HEK293T (cell line): ENCODE results near the gene DLG5.

Source experiments
- CTCF ChIA-PET: fragments of 350-600 bp; formaldehyde crosslinking; extraction: SDS; loops from one replicate; lab custom pipeline; 2021; ENCODE audit warnings: antibody characterized with exemption, inconsistent platforms; lab: Yijun Ruan, JAX
- POLR2A ChIA-PET: fragments of 350-600 bp; formaldehyde crosslinking; extraction: SDS; loops from one replicate; lab custom pipeline; 2020; ENCODE audit warnings: antibody characterized with exemption, inconsistent platforms; lab: Yijun Ruan, JAX
- DNase-seq: peaks from one replicate; pipeline ENCODE4 v3.0.0; 2012; ENCODE audit warnings: mixed read lengths; ENCODE audit errors: extremely low spot score
- ARNT ChIP-seq: fragments of 450-650 bp; IDR thresholded peaks from 2 replicates; pipeline ENCODE4 v1.6.1; 2017; ENCODE audit warnings: mild to moderate bottlenecking
- BHLHE40 ChIP-seq: fragments of 450-650 bp; IDR thresholded peaks from 2 replicates; pipeline ENCODE4 v1.6.1; 2016; ENCODE audit warnings: mild to moderate bottlenecking, moderate library complexity, borderline replicate concordance
- CTBP1 ChIP-seq: fragments of 450-650 bp; IDR thresholded peaks from 2 replicates; pipeline ENCODE4 v1.6.1; 2016; ENCODE audit warnings: borderline replicate concordance
- ELF4 ChIP-seq: fragments of 450-650 bp; IDR thresholded peaks from 2 replicates; pipeline ENCODE4 v1.6.1; 2017; ENCODE audit warnings: antibody characterized with exemption
- FOXA1 ChIP-seq: fragments of 450-650 bp; IDR thresholded peaks from 2 replicates; pipeline ENCODE4 v1.6.1; 2016; ENCODE audit warnings: mild to moderate bottlenecking
- FOXK2 ChIP-seq: fragments of 450-650 bp; IDR thresholded peaks from 2 replicates; pipeline ENCODE4 v1.6.1; 2016; ENCODE audit warnings: mild to moderate bottlenecking
- FOXM1 ChIP-seq: fragments of 450-650 bp; IDR thresholded peaks from 2 replicates; pipeline ENCODE4 v1.6.1; 2017; ENCODE audit warnings: mild to moderate bottlenecking, borderline replicate concordance
- HDGF ChIP-seq: fragments of 450-650 bp; IDR thresholded peaks from 2 replicates; pipeline ENCODE4 v1.6.1; 2017; ENCODE audit warnings: antibody characterized with exemption, borderline replicate concordance
- L3MBTL2 ChIP-seq: fragments of 450-650 bp; conservative IDR thresholded peaks from 2 replicates; pipeline ENCODE4 v1.6.1; 2016; ENCODE audit warnings: mild to moderate bottlenecking
- LEF1 ChIP-seq: fragments of 450-650 bp; IDR thresholded peaks from 2 replicates; pipeline ENCODE4 v1.6.1; 2017; ENCODE audit warnings: mild to moderate bottlenecking, borderline replicate concordance
- NFRKB ChIP-seq: fragments of 450-650 bp; IDR thresholded peaks from 2 replicates; pipeline ENCODE4 v1.6.1; 2016; ENCODE audit warnings: mild to moderate bottlenecking, moderate library complexity
- SP1 ChIP-seq: fragments of 450-650 bp; IDR thresholded peaks from 2 replicates; pipeline ENCODE4 v1.6.1; 2017
- SUZ12 ChIP-seq: fragments of 450-650 bp; IDR thresholded peaks from 2 replicates; pipeline ENCODE4 v1.6.1; 2016; ENCODE audit warnings: mild to moderate bottlenecking
- TARDBP ChIP-seq: fragments of 450-650 bp; IDR thresholded peaks from 2 replicates; pipeline ENCODE4 v1.6.1; 2016
- ZNF384 ChIP-seq: fragments of 450-650 bp; IDR thresholded peaks from 2 replicates; pipeline ENCODE4 v1.6.1; 2016
- TF ChIP-seq, protein P1 (sequence below): fragments of 450-650 bp; IDR thresholded peaks from 2 replicates; pipeline ENCODE4 v1.6.1; 2016

The DLG5 gene

GRCh38 chr10:77833225-77833624 is 93.3 kb downstream of the DLG5 start:
- DNase-seq = no peak
- no peak for TF ChIP-seq LEF1
- TF ChIP-seq NFRKB = no peak
- ChIA-PET CTCF (interaction anchor here (1.4 kb wide), 1 partner anchor 14 kb away, joined by 3 read pairs; no protein-coding TSS in a partner anchor), POLR2A (no interaction called here)

DNA sequence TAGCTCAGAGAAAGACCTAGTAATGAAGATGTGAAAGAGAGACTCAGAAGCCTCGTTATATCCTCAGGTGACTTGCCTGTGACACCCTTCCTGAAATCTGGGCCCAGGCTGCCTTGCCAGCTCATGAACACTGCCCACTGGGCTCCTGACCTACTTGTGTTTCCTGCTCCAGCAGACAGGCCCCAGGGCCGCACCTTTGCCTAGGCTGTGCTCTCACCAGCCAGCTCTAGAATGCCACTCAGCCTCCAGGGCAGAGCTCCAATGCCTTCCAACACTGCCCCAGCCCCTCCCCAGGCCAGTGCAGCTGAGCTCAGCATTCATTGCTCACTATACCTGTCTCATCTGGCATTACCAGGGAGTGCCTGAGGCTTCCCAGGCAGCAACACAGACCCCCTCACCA is 94.3 kb downstream of the DLG5 start:
- CTCF ChIA-PET = interaction anchor here (1.4 kb wide), 1 partner anchor 15 kb away, joined by 3 read pairs; no protein-coding TSS in a partner anchor
- TF ChIP-seq L3MBTL2 (no peak), SP1 (no peak), FOXM1 (no peak), FOXK2 (no peak), TARDBP (no peak)
- POLR2A ChIA-PET = no interaction called here
- no peak for DNase-seq

- TF ChIP-seq ARNT (no peak), FOXK2 (no peak), BHLHE40 (no peak), CTBP1 (no peak), NFRKB (no peak), L3MBTL2 (no peak), SP1 (no peak), SUZ12 (no peak), FOXM1 (no peak), FOXA1 (no peak), TARDBP (no peak), ZNF384 (no peak), HDGF (no peak), LEF1 (no peak), ELF4 (no peak)
- TF ChIP-seq, protein P1, sequence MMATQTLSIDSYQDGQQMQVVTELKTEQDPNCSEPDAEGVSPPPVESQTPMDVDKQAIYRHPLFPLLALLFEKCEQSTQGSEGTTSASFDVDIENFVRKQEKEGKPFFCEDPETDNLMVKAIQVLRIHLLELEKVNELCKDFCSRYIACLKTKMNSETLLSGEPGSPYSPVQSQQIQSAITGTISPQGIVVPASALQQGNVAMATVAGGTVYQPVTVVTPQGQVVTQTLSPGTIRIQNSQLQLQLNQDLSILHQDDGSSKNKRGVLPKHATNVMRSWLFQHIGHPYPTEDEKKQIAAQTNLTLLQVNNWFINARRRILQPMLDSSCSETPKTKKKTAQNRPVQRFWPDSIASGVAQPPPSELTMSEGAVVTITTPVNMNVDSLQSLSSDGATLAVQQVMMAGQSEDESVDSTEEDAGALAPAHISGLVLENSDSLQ = no peak
- CTCF ChIA-PET = no interaction called here
- POLR2A ChIA-PET = no interaction called here
- DNase-seq = no peak
Observed at GRCh38 chr10:77829356-77829755, 97.2 kb downstream of the DLG5 start.

DNA sequence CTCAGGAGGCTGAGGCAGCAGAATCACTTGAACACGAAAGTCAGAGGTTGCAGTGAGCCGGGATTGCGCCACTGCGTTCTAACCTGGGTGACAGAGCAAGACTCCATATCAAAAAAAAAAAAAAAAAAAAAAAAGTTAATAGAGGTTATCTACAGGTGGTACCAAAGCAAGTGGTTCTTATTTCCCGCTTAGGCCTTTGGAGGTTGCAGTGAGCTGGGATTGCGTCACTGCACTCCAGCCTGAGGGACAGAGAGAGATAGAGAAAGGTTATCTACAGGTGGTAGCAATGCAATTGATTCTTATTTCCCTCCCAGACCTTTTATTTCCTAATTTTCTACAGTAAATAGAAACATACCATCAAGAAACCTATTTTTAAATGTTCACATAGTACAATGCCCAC is 98.2 kb downstream of the DLG5 start:
- no peak for TF ChIP-seq L3MBTL2
- no peak for TF ChIP-seq ARNT
- no peak for TF ChIP-seq ELF4
- no peak for TF ChIP-seq LEF1
- no peak for TF ChIP-seq ZNF384
- TF ChIP-seq CTBP1 = no peak
- TF ChIP-seq FOXM1 = no peak
- no peak for TF ChIP-seq NFRKB
- TF ChIP-seq TARDBP = no peak
- TF ChIP-seq, protein P1 = no peak
- no peak for TF ChIP-seq HDGF
- no peak for TF ChIP-seq FOXK2
- CTCF ChIA-PET = no interaction called here
- DNase-seq = no peak
- POLR2A ChIA-PET = no interaction called here

DNA sequence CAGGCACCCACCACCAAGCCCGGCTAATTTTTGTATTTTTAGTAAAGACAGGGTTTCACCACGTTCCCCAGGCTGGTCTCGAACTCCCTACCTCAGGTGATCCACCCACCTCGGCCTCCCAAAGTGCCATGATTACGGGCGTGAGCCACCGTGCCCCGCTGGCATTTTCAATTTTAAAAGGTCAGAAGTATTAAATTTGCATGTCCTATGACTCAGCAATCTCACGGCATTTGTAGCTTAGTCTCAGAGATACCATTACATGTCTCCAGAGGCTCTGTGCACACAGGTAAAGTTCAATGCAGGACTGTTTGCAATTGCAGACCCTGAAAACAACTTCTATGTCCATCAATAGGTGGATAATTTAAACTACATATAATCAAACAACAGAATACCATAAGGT is 99.2 kb downstream of the DLG5 start:
- DNase-seq = no peak
- ChIA-PET POLR2A (no interaction called here), CTCF (no interaction called here)
- TF ChIP-seq ZNF384 (no peak), ELF4 (no peak), FOXM1 (no peak), FOXK2 (no peak), LEF1 (no peak)
- TF ChIP-seq, protein P1 = no peak

DNA sequence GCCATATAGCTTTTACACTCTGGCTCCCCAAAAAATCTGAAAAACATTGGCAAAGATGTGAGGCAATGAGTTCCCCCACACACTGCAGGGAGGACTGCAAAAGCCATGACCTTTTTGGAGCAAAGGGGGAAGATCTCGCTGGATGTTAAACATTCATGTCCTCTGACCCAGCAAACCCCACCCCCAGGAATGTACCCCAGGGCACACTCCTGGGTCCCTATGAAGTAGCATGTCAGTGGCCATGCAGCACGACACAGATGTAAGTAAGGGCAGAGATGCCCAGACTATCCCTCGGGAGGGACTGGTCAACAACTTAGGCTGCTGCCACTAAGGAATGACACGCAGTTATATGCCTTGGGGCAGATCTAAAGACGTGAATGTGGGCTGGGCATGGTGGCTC is 100.6 kb downstream of the DLG5 start:
- no peak for DNase-seq
- POLR2A ChIA-PET = no interaction called here
- CTCF ChIA-PET = no interaction called here
- TF ChIP-seq NFRKB (no peak), HDGF (no peak)

GRCh38 chr10:77824908-77825307 is 101.6 kb downstream of the DLG5 start:
- ChIA-PET POLR2A (no interaction called here), CTCF (interaction anchor here (0.6 to 0.7 kb wide), 3 partner anchors 20 to 398 kb away, joined by 3 to 6 read pairs (median 3); no protein-coding TSS in a partner anchor)
- TF ChIP-seq FOXA1 (no peak), CTBP1 (no peak), SP1 (no peak), HDGF (no peak), SUZ12 (no peak), ZNF384 (no peak), ARNT (no peak), L3MBTL2 (no peak), BHLHE40 (no peak)
- TF ChIP-seq, protein P1 = no peak
- DNase-seq = no peak
